Uterus (tissue), 4 donors: Measurements from ENCODE around the gene ACTRT2. TPM values are rescaled to one million over a fixed set of nuclear protein-coding genes. Genes with fewer than 3 reads are reported as not detected.

Source experiments
- DNase-seq, 2 donors: peaks; one replicate each; pipeline ENCODE4 v3.0.0-alpha.2; 2019 to 2020
- H3K27ac ChIP-seq, 2 donors: fragments of 200-600 bp; sonication (generic); 1 replicate in 1 of 2; 2 replicates in 1 of 2; pipeline ENCODE4 v1.5.1; 2016 to 2018
- H3K27me3 ChIP-seq, 2 donors: fragments of 200-600 bp; sonication (generic); one replicate each; pipeline ENCODE4 v1.5.1; 2018 to 2019; ENCODE audit warnings: control low read depth in 1 of 2
- H3K36me3 ChIP-seq, 2 donors: fragments of 200-600 bp; sonication (generic); one replicate each; pipeline ENCODE4 v1.5.1; 2019; ENCODE audit warnings: control low read depth in 1 of 2
- H3K4me1 ChIP-seq, 2 donors: fragments of 200-600 bp; sonication (generic); one replicate each; pipeline ENCODE4 v1.5.1; 2018 to 2019; ENCODE audit warnings: control low read depth in 1 of 2
- H3K4me3 ChIP-seq, 2 donors: fragments of 200-600 bp; sonication (generic); 1 replicate in 1 of 2; 2 replicates in 1 of 2; pipeline ENCODE4 v1.5.1; 2018 to 2019; ENCODE audit warnings: mild to moderate bottlenecking in 1 of 2
- H3K9me3 ChIP-seq, 2 donors: fragments of 200-600 bp; sonication (generic); one replicate each; pipeline ENCODE4 v1.5.1; 2019; ENCODE audit warnings: control low read depth in 1 of 2
- CTCF ChIP-seq, 4 experiments: fragments of 200-600 bp in 2 of 4; fragments of 450-650 bp in 2 of 4; sonication (generic) in 2 of 4; IDR thresholded peaks; one replicate each; pipeline ENCODE4 v1.5.1; 2016 to 2019; ENCODE audit warnings: antibody characterized with exemption in 4 of 4, mild to moderate bottlenecking in 2 of 4, moderate library complexity in 1 of 4
- POLR2A ChIP-seq, 2 donors: fragments of 450-650 bp; IDR thresholded peaks; one replicate each; pipeline ENCODE4 v1.6.1; 2016; ENCODE audit warnings: antibody characterized with exemption in 2 of 2, mild to moderate bottlenecking in 1 of 2, moderate library complexity in 1 of 2
- intact Hi-C: fragments of 100-400 bp; cut with DNase I; formaldehyde crosslinking; loops from one replicate; pipeline ENCODE4 v1.15.1; 2023; ENCODE audit warnings: low total_unique reads
- total RNA-seq, 4 donors: library from RNA; depleted of rRNA in 3 of 4; stranded (reverse); fragments of >200 nt in 3 of 4; gene quantifications; one replicate each; pipeline versions ENCODE4 v1.1.0 to v1.2.4, GENCODE V29; 2014 to 2023
- donor health status: DM: yes; HTN: yes; CAD: no.

Gene ACTRT2
- total RNA-seq, 4 donors from 2014 or later: not detected

DNA sequence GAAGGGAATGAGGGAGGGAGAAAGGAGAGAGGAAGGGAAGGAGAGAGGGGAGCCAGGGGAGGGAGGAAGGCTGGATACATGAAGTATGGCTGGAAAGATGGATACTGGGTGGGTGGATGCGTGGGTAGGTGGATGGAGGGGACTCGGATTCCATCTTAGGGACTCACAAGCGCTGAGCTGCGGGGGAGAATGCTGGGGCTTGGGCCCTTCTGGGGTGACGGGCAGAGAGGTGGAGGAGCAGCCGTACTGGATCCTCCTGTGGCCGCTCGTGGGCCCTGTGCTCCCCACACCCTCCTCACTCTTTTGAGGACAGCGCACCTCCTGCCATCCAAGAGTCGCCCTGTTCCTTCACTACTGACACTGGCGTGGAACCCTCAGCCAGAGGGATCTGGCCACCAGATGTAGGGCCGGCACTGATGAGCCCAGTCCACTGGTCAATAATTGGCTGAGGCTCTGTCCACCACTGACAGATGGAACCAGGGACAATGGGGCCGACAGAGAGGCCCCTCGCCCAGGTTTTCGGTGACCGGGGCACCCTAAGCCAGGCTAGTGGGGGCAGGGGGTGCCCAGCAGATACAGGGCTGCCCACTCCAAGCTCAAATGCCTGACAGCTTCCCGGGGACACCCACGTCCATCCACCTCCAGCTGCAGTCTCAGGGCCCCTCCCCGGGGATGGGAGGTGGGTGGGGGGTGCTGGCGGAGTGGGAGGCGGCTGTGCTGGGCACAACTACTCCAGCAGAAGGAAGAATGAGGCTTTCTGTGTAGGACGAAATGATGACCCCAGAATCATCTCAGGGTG lies 4.4 kb upstream of the ACTRT2 start:
- TF ChIP-seq POLR2A (IDR thresholded peaks at IDR 0.05): no peak
- TF ChIP-seq CTCF (IDR thresholded peaks at IDR 0.05): no peak
- no peak overlapping the region for H3K4me3 ChIP-seq
- DNase-seq: no peak
- peaks cover 0 to 7% of the 10 kb centered on the region in 2 donors for H3K27me3 ChIP-seq
- no peaks in the 10 kb centered on the region for H3K9me3 ChIP-seq
- no peak overlapping the region for H3K27ac ChIP-seq
- H3K4me1 ChIP-seq: no peaks in the 10 kb centered on the region
- no peaks in the 10 kb centered on the region for H3K36me3 ChIP-seq
- intact Hi-C loops: no loop called here

DNA sequence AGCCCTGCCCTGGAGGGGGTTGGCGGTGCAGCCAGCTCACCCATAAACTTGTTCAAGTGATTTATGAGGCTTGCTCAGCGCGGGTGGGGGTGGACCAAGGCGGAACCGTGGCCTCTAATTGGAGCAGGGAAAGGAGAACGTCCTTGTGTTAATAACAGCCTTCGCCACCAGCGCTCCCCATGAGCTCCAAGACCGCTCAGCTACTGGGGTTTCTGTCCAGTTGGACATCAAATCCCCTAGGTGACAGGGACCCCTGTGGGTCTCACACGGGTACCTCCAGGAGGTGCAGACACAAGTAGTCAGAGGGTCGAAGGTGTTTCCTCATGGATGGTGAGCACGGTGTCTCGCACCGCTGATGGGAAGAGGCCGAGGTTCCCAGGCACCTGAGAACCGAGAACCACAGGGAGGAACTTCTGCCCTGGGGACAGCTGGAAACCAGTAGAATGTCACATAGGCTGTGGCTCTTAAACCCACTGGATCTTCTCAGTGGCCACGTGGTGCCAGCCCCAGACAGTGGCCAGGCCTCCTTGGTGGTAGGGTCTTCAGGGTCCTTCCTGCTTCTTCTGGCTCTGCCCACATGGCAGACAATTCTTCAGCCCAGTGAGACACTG lies 3.7 kb upstream of the ACTRT2 start:
- H3K27ac ChIP-seq: no peak overlapping the region
- no peak for TF ChIP-seq CTCF (IDR thresholded peaks at IDR 0.05)
- TF ChIP-seq POLR2A (IDR thresholded peaks at IDR 0.05): no peak
- DNase-seq: peak in 1 of 2 donors; percentile 9

DNA sequence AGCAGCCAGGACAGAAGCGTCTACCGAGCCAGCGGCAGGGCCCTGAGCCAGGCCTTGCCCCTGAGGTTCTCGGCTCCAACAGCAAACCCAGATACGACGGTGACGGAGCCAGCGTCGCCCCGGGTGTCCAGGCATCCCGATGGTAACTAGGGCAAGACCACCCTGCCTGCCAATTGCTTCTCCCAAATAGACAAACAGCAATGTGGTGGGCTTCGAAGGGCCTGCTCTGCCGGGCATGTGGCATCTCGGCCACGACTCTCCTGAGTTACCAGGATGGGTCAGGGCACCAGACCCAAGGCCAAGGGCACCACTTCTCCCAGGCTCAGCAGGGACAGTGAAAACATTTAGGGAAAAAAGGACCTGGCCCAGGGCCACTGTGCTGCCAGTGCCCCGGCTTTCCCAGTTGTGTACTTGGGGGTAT lies 3.2 kb upstream of the ACTRT2 start:
- no peak overlapping the region for H3K4me3 ChIP-seq
- no peaks in the 10 kb centered on the region for H3K4me1 ChIP-seq
- H3K27me3 ChIP-seq: peaks cover 0 to 7% of the 10 kb centered on the region in 2 donors
- intact Hi-C loops: no loop called here
- no peak overlapping the region for H3K27ac ChIP-seq
- H3K9me3 ChIP-seq: no peaks in the 10 kb centered on the region
- no peaks in the 10 kb centered on the region for H3K36me3 ChIP-seq
- peak in 1 of 2 donors; percentile 11 for DNase-seq
- TF ChIP-seq CTCF (IDR thresholded peaks at IDR 0.05): no peak
- no peak for TF ChIP-seq POLR2A (IDR thresholded peaks at IDR 0.05)

More for the DNA sequence above, 3.7 kb upstream of the ACTRT2 start:
- no peaks in the 10 kb centered on the region for H3K4me1 ChIP-seq
- H3K36me3 ChIP-seq: no peaks in the 10 kb centered on the region
- no peaks in the 10 kb centered on the region for H3K9me3 ChIP-seq
- H3K27me3 ChIP-seq: peaks cover 0 to 7% of the 10 kb centered on the region in 2 donors
- H3K4me3 ChIP-seq: no peak overlapping the region
- intact Hi-C loops: no loop called here

GRCh38 chr1:3018576-3018975 lies 2.7 kb upstream of the ACTRT2 start:
- H3K27ac ChIP-seq: no peak overlapping the region
- H3K4me1 ChIP-seq: no peaks in the 10 kb centered on the region
- H3K9me3 ChIP-seq: no peaks in the 10 kb centered on the region
- peaks cover 0 to 4% of the 10 kb centered on the region in 2 donors for H3K27me3 ChIP-seq
- no peak overlapping the region for H3K4me3 ChIP-seq
- no peaks in the 10 kb centered on the region for H3K36me3 ChIP-seq
- DNase-seq: no peak
- intact Hi-C loops: no loop called here
- TF ChIP-seq CTCF (IDR thresholded peaks at IDR 0.05) (no peak), POLR2A (IDR thresholded peaks at IDR 0.05) (no peak)

DNA sequence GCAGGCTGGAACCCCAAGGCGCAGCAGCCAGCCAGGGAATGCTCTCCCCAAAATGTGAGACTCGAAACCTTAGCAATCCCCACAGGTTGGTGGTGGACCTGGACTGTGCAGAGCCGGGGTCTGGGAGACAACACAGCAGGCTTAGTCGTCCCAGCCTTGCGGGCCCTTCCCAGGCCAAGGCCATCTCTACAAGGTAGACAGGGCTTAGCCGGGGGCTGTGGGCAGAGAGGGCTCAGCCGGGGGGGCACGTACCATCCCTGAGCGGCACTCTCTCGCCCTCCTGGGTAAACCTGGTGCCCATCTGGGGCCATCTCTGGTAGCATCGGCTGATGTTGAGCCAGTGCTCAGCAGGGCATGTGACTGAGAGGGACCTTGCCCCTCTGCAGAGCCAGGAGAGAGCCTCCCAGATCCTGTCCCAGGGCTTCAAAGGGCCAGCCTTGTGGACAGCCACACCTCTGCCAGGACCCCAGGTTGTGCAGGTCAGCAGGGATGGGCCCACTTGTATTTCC lies 2.2 kb upstream of the ACTRT2 start:
- Histone ChIP-seq H3K27ac (no peak overlapping the region), H3K4me3 (no peak overlapping the region), H3K9me3 (no peaks in the 10 kb centered on the region), H3K36me3 (no peaks in the 10 kb centered on the region), H3K4me1 (no peaks in the 10 kb centered on the region), H3K27me3 (no peaks in the 10 kb centered on the region)
- TF ChIP-seq CTCF (IDR thresholded peaks at IDR 0.05): no peak
- TF ChIP-seq POLR2A (IDR thresholded peaks at IDR 0.05): no peak
- no peak for DNase-seq
- intact Hi-C loops: no loop called here
